Measurements from ENCODE around the gene ATF6. TPM values are rescaled to one million over a fixed set of nuclear protein-coding genes. Genes with fewer than 3 reads are reported as not detected.

Gene ATF6
- total and polyA plus RNA-seq, 2 of the 8 experiments (the other 6 are each of a cell fraction or from before 2014, with no cell fraction given), result 4.6 to 10.0 TPM

DNA sequence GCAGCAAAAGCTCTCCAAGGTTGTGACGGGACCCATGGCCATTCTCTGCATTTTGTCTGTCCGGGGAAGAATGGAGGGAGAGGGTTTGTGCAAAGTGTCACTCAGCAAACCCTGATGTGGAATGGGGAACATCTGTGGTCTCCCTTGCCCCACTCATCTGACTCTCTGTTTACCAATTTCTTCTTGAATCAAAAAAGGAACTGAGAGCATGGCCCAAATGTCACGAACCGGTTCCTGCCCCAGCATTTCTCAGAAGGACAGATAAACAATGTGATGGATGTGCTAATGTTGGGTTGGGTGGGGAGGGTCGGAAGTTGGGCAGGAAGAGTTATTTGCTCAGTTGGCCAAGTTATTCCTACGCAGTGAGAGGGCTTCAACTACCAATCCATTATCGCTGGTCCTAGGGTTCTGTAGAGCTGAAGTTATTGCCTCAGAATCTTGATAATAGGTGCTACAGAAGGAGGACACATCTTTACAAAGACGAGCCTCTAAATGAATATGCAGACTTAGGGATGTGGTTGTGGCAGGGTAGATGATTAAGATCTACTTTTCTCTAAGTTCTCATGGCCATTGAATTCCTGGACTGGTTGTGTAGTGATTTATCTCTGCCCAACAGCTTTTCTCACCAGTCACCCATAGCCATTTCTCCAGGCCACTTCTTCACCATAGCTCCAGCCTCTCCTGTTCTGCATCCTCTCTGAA is 26.1 kb upstream of the ATF6 start (continued):
- TF ChIP-seq, protein P1, sequence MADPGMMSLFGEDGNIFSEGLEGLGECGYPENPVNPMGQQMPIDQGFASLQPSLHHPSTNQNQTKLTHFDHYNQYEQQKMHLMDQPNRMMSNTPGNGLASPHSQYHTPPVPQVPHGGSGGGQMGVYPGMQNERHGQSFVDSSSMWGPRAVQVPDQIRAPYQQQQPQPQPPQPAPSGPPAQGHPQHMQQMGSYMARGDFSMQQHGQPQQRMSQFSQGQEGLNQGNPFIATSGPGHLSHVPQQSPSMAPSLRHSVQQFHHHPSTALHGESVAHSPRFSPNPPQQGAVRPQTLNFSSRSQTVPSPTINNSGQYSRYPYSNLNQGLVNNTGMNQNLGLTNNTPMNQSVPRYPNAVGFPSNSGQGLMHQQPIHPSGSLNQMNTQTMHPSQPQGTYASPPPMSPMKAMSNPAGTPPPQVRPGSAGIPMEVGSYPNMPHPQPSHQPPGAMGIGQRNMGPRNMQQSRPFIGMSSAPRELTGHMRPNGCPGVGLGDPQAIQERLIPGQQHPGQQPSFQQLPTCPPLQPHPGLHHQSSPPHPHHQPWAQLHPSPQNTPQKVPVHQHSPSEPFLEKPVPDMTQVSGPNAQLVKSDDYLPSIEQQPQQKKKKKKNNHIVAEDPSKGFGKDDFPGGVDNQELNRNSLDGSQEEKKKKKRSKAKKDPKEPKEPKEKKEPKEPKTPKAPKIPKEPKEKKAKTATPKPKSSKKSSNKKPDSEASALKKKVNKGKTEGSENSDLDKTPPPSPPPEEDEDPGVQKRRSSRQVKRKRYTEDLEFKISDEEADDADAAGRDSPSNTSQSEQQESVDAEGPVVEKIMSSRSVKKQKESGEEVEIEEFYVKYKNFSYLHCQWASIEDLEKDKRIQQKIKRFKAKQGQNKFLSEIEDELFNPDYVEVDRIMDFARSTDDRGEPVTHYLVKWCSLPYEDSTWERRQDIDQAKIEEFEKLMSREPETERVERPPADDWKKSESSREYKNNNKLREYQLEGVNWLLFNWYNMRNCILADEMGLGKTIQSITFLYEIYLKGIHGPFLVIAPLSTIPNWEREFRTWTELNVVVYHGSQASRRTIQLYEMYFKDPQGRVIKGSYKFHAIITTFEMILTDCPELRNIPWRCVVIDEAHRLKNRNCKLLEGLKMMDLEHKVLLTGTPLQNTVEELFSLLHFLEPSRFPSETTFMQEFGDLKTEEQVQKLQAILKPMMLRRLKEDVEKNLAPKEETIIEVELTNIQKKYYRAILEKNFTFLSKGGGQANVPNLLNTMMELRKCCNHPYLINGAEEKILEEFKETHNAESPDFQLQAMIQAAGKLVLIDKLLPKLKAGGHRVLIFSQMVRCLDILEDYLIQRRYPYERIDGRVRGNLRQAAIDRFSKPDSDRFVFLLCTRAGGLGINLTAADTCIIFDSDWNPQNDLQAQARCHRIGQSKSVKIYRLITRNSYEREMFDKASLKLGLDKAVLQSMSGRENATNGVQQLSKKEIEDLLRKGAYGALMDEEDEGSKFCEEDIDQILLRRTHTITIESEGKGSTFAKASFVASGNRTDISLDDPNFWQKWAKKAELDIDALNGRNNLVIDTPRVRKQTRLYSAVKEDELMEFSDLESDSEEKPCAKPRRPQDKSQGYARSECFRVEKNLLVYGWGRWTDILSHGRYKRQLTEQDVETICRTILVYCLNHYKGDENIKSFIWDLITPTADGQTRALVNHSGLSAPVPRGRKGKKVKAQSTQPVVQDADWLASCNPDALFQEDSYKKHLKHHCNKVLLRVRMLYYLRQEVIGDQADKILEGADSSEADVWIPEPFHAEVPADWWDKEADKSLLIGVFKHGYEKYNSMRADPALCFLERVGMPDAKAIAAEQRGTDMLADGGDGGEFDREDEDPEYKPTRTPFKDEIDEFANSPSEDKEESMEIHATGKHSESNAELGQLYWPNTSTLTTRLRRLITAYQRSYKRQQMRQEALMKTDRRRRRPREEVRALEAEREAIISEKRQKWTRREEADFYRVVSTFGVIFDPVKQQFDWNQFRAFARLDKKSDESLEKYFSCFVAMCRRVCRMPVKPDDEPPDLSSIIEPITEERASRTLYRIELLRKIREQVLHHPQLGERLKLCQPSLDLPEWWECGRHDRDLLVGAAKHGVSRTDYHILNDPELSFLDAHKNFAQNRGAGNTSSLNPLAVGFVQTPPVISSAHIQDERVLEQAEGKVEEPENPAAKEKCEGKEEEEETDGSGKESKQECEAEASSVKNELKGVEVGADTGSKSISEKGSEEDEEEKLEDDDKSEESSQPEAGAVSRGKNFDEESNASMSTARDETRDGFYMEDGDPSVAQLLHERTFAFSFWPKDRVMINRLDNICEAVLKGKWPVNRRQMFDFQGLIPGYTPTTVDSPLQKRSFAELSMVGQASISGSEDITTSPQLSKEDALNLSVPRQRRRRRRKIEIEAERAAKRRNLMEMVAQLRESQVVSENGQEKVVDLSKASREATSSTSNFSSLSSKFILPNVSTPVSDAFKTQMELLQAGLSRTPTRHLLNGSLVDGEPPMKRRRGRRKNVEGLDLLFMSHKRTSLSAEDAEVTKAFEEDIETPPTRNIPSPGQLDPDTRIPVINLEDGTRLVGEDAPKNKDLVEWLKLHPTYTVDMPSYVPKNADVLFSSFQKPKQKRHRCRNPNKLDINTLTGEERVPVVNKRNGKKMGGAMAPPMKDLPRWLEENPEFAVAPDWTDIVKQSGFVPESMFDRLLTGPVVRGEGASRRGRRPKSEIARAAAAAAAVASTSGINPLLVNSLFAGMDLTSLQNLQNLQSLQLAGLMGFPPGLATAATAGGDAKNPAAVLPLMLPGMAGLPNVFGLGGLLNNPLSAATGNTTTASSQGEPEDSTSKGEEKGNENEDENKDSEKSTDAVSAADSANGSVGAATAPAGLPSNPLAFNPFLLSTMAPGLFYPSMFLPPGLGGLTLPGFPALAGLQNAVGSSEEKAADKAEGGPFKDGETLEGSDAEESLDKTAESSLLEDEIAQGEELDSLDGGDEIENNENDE (IDR thresholded peaks at IDR 0.05; ENCODE audit: insufficient replicate concordance, low read length), result no peak
- TF ChIP-seq SP4 (IDR thresholded peaks at IDR 0.05; ENCODE audit: low read length) (no peak), GABPA (IDR thresholded peaks at IDR 0.05; ENCODE audit: borderline replicate concordance, insufficient read depth, low read length) (no peak), SIRT6 (IDR thresholded peaks at IDR 0.05; ENCODE audit: low read length) (no peak), CBX8 (IDR thresholded peaks at IDR 0.05; ENCODE audit: borderline replicate concordance, low read depth, low read length) (no peak), JUND (IDR thresholded peaks at IDR 0.05; ENCODE audit: low read length) (no peak), CHD1 (IDR thresholded peaks at IDR 0.05; ENCODE audit: low read depth, low read length) (no peak), EZH2 (IDR thresholded peaks at IDR 0.05; ENCODE audit: low read depth, low read length, severe bottlenecking) (no peak), ASH2L (IDR thresholded peaks at IDR 0.05; ENCODE audit: low read length) (no peak), NRF1 (IDR thresholded peaks at IDR 0.05; ENCODE audit: low read depth, low read length) (no peak), CEBPB (IDR thresholded peaks at IDR 0.05; ENCODE audit: low read depth, low read length) (no peak)

Data from H1 (cell line).